Measurements from ENCODE around the gene EZR.

Gene EZR

GRCh38 chr6:158786645-158787304 lies 32.4 kb downstream of the EZR start:
- H3K9me3 ChIP-seq (ENCODE audit: low read length): no peaks in the 10 kb centered on the region
- 0 out of 2 replicates have a peak, but pooled peaks cover 2% of the 10 kb centered on the region for H4K20me1 ChIP-seq (ENCODE audit: insufficient read depth, low read length)
- H3K27ac ChIP-seq (ENCODE audit: low read depth, low read length, poor library complexity, severe bottlenecking): no peak overlapping the region
- H3K9ac ChIP-seq (ENCODE audit: low read length): no peak overlapping the region
- H3K36me3 ChIP-seq (ENCODE audit: insufficient read depth, low read length): peaks cover 98% of the 10 kb centered on the region
- H3K79me2 ChIP-seq (ENCODE audit: insufficient read depth, low read length): peaks cover 27% of the 10 kb centered on the region
- TF ChIP-seq EZH2 (IDR thresholded peaks at IDR 0.05; ENCODE audit: borderline replicate concordance, low read length): no peak
- TF ChIP-seq, protein P1, sequence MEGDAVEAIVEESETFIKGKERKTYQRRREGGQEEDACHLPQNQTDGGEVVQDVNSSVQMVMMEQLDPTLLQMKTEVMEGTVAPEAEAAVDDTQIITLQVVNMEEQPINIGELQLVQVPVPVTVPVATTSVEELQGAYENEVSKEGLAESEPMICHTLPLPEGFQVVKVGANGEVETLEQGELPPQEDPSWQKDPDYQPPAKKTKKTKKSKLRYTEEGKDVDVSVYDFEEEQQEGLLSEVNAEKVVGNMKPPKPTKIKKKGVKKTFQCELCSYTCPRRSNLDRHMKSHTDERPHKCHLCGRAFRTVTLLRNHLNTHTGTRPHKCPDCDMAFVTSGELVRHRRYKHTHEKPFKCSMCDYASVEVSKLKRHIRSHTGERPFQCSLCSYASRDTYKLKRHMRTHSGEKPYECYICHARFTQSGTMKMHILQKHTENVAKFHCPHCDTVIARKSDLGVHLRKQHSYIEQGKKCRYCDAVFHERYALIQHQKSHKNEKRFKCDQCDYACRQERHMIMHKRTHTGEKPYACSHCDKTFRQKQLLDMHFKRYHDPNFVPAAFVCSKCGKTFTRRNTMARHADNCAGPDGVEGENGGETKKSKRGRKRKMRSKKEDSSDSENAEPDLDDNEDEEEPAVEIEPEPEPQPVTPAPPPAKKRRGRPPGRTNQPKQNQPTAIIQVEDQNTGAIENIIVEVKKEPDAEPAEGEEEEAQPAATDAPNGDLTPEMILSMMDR (IDR thresholded peaks at IDR 0.05; ENCODE audit: low read length): no peak
- no peak overlapping the region for H3K4me3 ChIP-seq (ENCODE audit: low read depth, low read length, poor library complexity, severe bottlenecking)
- H3K4me2 ChIP-seq (ENCODE audit: low read length): no peak overlapping the region
- peaks cover 26% of the 10 kb centered on the region for H3K4me1 ChIP-seq (ENCODE audit: insufficient read depth, low read length, severe bottlenecking)
- H3K27me3 ChIP-seq (ENCODE audit: insufficient read depth, low read length): no peaks in the 10 kb centered on the region
- no peaks in the 10 kb centered on the region for H3K9me2 ChIP-seq (ENCODE audit: low read depth, low read length)
- H3F3A ChIP-seq (ENCODE audit: insufficient read depth, low read length): no peaks in the 10 kb centered on the region
- no peak overlapping the region for H2AFZ ChIP-seq (ENCODE audit: low read length)

DNA sequence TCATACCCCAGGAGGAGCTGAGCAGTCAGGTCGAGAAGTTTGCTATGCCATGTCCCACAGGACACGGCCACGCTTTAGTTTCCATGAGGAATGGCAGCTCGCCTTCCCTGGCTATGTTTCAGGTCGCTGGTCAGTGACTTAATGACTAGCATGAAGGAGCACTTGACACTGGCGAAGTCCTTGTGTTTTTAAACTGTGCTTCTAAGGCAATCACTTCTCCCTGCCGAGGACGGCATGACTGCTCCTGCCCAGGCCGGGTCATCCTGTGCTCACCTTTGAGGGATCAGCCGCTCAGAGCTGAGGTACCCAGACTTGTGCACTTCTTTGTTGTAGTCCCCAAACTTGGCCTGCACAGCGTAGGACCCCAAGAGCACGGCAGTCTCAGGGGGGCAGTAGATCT lies 34.1 kb downstream of the EZR start:
- no peak overlapping the region for H3K4me3 ChIP-seq (ENCODE audit: low read depth, low read length, poor library complexity, severe bottlenecking)
- no peak for TF ChIP-seq EZH2 (IDR thresholded peaks at IDR 0.05; ENCODE audit: borderline replicate concordance, low read length)
- TF ChIP-seq, protein P1 (IDR thresholded peaks at IDR 0.05; ENCODE audit: low read length): no peak
- peaks cover 100% of the 10 kb centered on the region for H3K36me3 ChIP-seq (ENCODE audit: insufficient read depth, low read length)
- H3K9me3 ChIP-seq (ENCODE audit: low read length): no peaks in the 10 kb centered on the region
- 0 out of 2 replicates have a peak, but pooled peaks cover 2% of the 10 kb centered on the region for H4K20me1 ChIP-seq (ENCODE audit: insufficient read depth, low read length)
- no peaks in the 10 kb centered on the region for H3K27me3 ChIP-seq (ENCODE audit: insufficient read depth, low read length)
- H3K9ac ChIP-seq (ENCODE audit: low read length): no peak overlapping the region
- H3K9me2 ChIP-seq (ENCODE audit: low read depth, low read length): no peaks in the 10 kb centered on the region
- peaks cover 9% of the 10 kb centered on the region for H3K4me1 ChIP-seq (ENCODE audit: insufficient read depth, low read length, severe bottlenecking)
- no peak overlapping the region for H2AFZ ChIP-seq (ENCODE audit: low read length)
- H3K4me2 ChIP-seq (ENCODE audit: low read length): no peak overlapping the region
- no peak overlapping the region for H3K27ac ChIP-seq (ENCODE audit: low read depth, low read length, poor library complexity, severe bottlenecking)
- no peaks in the 10 kb centered on the region for H3F3A ChIP-seq (ENCODE audit: insufficient read depth, low read length)
- H3K79me2 ChIP-seq (ENCODE audit: insufficient read depth, low read length): peaks cover 10% of the 10 kb centered on the region

DNA sequence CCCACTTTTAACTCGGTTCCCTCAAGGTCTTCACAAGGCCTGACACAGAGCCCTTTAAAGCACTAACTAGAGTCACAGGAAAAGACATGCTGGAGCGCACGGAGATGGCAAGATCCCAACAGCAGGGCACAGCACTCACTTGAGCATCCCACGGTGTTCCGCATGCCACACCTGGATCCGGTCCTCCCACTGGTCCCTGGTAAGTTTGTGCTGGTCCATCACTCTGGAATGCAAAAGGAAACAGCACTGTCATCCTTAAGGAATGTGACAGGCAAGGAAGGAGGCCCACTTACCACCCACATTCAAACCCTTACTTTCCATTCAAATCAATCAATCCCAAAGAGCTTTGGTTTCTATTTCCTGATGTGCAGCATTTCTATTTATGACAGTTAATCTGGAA lies 34.7 kb downstream of the EZR start:
- Histone ChIP-seq H3K4me1 (ENCODE audit: insufficient read depth, low read length, severe bottlenecking) (peaks cover 4% of the 10 kb centered on the region), H3K27ac (ENCODE audit: low read depth, low read length, poor library complexity, severe bottlenecking) (no peak overlapping the region), H3K4me2 (ENCODE audit: low read length) (no peak overlapping the region), H3K9me2 (ENCODE audit: low read depth, low read length) (no peaks in the 10 kb centered on the region), H2AFZ (ENCODE audit: low read length) (no peak overlapping the region), H3K9ac (ENCODE audit: low read length) (no peak overlapping the region), H3K79me2 (ENCODE audit: insufficient read depth, low read length) (peaks cover 4% of the 10 kb centered on the region), H4K20me1 (ENCODE audit: insufficient read depth, low read length) (no peaks in the 10 kb centered on the region), H3K4me3 (ENCODE audit: low read depth, low read length, poor library complexity, severe bottlenecking) (no peak overlapping the region), H3F3A (ENCODE audit: insufficient read depth, low read length) (no peaks in the 10 kb centered on the region), H3K27me3 (ENCODE audit: insufficient read depth, low read length) (no peaks in the 10 kb centered on the region), H3K9me3 (ENCODE audit: low read length) (no peaks in the 10 kb centered on the region), H3K36me3 (ENCODE audit: insufficient read depth, low read length) (peaks cover 100% of the 10 kb centered on the region)
- no peak for TF ChIP-seq EZH2 (IDR thresholded peaks at IDR 0.05; ENCODE audit: borderline replicate concordance, low read length)
- TF ChIP-seq, protein P1 (IDR thresholded peaks at IDR 0.05; ENCODE audit: low read length): no peak
